Stimulated activated CD8-positive, alpha-beta memory T cell treated with anti-CD3 and anti-CD28 coated beads, Interleukin-12 subunit alpha, Interleukin-12 subunit beta, amount 100 ng/mL, for 24 hours (primary cell): ENCODE data around the gene TMC8.
"Not testable (repeated sequence)": the region's sequence is repeated elsewhere in the genome, so short reads cannot be mapped to it uniquely, and the experiment has no call there.

Experiments
- DNase-seq: peaks from one replicate; pipeline ENCODE4 v3.0.0-alpha.2; 2020; ENCODE audit errors: extremely low read depth

The TMC8 gene

DNA sequence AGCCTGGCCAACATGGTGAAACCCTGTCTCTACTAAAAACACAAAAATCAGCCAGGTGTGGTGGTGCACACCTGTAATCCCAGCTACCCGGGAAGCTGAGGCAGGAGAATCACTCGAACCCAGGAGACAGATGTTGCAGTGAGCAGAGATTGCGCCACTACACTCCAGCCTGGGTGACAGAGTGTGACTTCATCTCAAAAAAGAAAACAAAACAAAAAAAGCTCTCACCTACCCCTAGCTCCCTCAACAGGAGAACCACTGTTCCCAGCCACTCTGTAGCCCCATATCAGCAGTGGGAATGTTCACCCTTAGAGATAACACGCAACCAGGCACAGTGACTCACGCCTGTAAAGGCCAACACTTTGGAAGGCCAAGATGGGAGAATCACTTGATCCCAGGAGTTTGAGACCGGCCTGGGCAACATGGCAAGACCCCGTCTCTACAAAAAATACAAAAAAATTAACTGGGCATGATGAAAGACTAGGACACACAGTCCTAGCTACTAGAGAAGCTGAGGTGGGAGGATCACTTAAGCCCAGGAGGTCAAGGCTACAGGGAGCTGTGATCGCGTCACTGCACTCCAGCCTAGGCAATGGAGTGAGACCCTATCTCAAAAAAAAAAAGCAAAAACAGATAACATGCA is 5.4 kb downstream of the TMC8 start:
- DNase-seq = no peak

DNA sequence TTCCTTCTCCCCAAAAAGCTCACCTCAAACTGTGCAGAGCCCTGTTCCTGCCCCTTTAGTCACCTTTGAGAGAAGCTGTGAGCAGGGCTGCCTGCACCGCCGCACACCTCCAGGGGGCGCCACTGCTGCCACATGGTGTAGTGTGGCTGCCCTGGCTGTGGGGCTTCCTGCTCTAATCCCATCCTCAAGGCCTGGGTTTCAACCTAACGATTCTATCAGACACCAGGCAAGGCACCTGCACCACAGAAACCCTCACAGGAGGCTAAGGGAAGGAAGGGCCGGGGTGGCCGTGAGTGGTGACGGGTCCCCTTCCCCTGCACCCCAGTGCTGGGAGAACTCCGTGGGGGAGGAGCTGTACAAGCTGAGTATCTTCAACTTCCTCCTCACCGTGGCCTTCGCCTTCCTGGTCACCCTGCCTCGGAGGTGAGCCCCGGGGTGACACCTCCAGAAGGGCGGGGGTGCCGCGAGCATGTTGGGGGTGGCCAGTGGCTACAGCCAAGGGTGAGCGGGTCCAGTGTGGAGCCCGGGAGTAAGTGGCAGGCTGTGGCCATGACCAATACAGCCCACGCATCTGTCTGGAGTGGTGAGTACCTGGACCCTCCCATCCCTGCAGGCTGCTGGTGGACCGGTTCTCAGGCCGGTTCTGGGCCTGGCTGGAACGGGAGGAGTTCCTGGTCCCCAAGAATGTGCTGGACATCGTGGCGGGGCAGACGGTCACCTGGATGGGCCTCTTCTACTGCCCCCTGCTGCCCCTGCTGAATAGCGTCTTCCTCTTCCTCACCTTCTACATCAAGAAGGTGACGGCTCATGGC is 7.0 kb downstream of the TMC8 start:
- DNase-seq = no peak

DNA sequence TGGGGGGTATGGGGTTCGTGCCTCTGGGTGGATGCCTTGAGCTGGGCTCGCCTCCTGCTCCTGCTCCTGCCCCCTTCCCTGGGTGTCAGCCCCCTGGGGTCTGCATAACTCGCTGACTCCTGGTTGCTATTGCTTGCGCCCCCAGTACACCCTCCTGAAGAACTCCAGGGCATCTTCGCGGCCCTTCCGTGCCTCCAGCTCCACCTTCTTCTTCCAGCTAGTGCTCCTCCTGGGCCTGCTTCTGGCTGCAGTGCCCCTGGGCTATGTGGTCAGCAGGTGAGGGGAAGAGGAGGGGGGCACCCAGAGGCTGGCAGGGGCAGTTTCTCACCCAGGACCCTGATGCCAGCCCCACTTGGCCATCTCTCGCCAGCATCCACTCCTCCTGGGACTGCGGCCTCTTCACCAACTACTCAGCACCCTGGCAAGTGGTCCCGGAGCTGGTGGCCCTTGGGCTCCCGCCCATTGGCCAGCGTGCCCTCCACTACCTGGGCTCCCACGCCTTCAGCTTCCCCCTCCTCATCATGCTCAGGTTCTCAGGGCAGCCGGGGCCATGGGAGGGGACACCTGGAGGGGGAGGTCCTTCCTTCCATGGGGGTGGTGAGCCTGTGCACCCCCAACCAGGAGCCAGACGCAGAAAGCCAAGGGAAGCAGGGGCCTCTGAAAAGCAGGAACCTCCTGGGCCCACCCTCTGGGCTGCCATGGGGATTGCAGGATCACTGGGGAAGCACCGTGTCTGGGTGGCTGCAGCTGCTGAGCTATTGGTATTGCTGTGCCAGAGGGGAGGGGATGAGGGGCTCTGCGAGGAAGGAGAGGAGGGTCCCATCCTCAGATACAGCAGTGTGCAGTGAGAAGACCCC is 7.9 kb downstream of the TMC8 start:
- no peak for DNase-seq

DNA sequence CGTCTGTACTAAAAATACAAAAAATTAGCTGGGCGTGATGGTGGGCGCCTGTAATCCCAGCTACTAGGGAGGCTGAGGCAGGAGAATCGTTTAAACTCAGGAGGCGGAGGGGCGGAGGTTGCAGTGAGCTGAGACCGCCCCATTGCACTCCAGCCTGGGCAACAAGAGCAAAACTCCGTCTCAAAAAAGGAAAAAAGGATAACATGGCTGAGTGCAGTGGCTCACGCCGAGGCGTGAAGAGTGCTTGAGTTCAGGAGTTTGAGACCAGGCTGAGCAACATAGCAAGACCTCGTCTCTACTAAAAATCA is 9.2 kb downstream of the TMC8 start:
- DNase-seq = not testable (repeated sequence)

DNA sequence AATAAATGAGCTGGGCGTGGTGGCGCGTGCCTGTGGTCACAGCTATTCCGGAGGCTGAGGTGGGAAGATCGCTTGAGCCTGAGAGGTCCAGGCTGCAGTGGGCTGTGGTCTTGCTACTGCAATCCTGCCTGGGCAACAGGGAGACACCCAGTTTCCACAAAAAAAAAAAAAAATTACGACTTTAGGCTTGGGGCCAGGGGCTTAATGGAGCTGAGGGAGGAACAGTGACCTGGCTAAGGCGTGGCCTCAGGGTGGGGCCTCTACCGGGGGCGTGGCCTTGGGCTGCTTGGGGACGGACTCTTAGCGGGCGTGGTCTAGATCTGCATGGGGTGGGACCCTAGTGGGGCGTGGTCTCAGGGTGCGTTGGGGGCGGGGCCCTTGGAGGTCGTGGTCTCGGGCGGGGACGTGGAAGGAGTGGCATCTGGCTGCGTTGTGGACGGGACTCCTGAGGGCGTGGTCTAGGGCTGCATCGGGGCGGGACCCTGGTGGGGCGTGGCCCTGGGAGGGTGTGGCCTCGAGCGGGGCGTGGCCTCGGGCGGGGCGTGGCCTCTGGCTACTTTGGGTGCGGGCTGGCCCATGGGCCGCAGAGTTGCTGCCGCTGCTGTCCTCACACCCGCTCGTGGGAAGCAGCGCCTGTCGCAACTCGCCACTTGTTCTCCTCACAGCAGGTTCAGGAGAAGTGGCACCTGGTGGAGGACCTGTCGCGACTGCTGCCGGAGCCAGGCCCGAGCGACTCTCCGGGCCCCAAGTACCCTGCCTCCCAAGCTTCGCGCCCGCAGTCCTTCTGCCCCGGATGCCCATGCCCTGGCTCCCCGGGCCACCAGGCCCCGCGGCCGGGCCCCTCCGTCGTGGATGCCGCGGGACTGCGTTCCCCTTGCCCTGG is 9.8 kb downstream of the TMC8 start:
- peak; percentile 87 for DNase-seq

DNA sequence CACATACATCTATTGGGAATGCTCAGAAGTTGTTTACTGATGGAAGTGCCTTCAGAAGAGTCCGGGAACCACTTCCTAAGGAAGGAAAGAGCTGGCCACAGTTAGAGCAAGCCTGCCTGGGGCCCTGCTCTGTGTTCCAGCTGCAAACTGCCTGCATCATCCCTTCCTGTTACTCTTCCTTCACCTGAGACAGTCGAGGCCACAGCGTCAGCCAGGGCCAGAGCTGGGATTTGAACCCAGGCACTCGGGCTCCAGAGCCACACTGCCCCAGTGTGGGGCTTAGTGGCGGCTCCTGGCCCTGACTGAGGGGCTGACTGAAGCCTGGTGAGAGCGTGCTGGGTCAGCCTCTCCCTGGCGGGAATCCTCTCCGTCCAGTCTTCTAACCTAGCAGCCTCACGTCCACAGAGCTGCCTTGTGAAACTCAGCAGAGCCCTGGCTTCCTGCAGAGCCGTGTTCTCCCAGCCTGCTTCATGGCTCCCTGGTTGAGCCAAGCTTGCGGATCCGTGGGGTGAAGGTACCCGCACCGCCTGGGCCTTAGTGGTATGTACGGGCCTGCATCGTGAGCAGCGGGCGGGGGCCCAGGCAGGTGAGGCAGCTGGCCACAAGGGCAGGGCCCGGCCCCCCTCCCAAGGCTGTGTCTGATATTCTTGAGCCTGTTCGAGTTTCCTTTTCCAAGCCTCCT is 11.0 kb downstream of the TMC8 start:
- DNase-seq = no peak

DNA sequence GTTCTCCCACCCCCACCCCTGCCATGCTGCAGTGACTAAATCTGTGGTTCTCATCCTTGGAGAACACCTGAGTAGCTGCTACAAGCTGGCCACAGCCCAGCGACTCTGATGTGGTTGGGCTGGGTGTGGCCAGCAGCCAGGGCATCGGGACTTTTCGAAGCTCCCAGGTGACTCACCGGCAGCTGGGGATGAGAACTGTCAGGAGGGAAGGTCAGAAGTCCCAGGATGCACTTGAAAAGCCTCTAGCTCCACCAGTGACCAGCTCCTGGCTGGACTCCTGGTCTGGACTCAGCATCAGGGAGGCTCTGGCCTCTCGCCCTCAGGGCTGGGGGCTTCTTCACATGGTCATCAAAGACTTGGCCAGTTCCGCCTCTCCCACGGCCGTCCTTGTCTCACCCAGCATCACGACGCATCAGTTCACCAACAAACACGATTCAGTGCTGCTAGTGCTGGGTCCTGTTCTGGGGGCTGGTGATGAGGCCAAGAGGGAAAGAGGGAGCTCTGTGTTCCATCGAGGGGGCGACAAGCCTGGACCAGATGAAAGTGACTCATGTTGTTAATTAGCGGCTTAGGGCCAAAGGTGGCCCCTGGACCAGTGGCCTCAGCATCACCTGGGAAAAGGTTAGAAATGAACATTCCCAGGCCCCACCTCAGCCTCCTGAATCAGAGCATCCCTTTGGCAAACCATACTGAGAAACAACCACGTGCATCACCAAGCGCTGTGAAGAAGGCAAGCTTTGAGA is 11.7 kb downstream of the TMC8 start:
- no peak for DNase-seq

DNA sequence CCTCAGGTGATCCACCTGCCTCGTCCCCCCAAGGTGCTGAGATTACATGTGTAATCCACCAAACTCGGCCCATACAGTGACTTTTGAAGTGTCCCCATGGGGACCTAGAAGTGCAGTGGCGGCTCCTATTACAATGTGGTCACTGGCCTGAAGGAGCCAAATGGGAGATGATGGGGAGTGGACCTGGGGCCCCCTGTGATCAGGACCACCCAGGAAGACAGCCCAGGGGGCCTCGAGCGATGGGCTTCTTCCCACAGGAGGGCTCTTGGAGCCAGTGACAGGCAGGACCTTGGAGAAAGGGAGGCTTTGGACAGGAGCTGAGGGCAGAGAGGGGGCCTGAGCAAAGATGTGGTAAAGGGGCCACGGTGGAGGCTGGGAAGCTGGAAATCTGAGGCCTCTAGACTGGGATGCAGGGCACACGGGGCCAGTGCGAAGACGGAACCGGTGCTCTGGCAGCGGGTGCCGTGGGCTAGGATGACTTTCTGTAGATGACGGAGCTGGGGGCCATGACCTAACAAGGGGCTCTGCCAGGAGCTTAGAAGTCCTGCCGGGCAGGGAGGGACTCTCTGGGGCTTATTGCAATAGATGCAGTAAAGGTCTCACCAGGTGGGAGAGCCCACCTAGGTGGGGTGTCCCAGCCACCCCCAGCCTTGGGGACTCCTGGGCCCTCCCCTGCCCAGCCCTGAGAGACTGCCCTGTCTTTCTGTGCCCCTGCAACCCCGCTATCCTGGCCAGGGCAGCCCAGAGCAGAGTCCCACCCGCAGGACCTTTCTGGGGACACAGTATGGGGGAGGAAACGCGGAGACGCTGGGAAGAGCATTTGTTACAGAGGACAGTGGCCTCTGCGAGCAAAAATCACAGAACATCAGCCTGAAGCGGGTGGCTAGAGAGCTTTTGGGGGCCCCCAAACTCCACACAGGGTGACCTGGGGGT is 12.9 kb downstream of the TMC8 start:
- DNase-seq = no peak

DNA sequence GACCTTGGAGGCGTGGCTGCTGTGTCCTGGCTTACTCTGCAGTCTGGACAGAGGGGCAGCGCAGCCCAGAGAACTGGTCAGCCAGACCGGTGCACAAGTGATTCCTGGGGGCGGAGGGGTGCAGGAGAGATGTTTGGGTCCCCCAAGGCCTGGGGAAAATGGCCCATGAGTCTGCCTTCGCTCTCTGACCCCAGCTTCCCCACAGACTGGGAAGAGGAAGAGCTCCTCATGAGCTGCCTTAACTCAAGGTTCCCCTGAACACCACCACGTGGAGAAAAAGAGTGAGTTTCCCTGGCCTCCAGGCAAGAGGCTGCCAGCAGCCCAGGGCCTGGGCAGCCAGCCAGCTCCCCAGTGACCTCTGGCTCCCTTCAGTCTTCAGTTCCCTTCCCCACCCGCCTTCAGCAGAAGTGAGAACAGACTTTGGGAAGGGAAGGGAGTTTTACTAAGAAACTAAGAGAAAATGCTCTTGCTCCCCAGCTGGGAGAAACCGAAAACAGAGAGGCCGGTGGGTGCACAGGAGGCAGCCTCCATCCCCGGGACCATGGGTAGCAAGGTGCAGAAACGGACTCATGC is 13.7 kb downstream of the TMC8 start:
- no peak for DNase-seq

DNA sequence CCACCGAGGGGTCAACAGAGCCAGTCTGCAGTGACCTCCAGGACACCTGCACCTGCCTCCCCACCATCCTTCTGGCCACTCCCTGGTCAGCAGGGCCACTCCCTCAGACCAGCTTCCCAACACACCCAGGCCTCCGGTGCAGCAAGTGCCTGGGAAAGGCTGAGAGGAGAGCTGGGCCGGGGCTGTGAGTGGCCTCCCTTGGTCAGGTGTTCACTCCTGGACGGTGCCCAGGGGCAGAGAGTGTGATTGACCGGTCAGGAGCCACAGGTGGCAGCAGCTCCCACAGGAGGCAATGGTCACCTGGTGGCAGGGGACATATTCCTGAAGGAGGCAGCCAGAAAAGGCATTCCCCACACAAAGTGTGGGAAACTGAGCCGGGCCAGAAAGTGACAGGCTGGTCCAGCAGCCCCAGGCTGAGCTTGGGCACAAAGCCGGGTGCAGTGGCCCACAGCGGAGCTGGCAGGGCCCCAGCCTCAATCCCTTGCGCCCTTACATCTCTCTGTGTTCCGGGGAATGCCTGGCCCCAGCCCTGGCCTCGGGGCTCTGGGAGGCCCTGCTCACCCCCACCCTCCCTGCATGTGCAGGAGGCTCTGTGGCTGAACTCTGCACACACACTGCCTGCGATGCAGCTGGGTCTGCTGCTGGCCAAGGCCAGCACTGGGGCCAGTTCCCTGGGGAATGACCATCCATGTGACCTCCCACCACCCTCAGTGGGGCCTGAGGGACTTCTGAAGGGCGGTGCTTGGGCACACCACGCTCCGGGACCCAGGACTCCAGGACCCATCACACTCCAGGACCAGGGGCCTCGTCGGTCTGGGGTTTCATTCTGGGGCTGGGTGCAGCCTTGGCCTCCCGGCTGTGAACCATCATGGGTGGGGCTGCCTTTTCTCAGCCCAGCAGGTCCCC is 14.4 kb downstream of the TMC8 start:
- DNase-seq = no peak

DNA sequence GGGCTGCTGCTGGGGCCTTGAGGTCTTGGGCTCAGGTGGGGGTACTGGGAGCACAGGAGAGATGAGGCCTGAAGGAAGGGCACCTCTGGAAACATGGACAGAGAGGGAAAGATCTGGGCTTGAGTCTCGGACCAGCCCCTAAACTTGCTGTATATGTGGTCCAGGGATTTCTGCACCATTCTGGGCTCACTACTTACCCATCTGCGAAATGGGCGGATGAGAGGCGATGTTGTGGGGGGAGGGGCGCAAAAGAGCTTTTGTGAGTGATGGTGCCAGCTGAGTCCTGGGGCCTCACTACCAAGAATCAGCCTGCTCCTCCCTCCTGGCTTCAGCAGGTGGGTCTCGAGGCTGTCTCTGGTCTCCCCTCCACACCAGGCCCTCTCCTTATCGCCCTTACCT is 15.9 kb downstream of the TMC8 start:
- no peak for DNase-seq

DNA sequence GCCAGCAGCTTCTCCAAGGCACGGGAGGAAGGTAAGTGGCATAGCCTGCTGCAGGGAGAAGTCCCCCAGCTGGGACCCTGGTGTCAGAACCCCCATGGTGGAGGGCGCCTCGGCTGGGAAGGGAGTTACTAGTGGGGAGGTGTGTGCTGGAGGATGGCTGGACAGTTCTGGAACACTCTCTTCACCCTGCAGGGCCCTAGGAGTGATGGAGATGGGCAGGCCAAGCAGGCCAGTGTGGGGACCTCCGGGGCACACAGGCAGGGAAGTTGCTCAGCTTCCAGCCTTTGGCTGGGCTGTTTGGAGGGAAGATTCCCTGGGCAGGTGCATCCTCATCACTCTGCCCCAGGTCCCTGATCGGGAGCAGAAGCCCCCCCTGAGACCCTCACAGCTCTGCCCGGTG is 16.3 kb downstream of the TMC8 start:
- no peak for DNase-seq

DNA sequence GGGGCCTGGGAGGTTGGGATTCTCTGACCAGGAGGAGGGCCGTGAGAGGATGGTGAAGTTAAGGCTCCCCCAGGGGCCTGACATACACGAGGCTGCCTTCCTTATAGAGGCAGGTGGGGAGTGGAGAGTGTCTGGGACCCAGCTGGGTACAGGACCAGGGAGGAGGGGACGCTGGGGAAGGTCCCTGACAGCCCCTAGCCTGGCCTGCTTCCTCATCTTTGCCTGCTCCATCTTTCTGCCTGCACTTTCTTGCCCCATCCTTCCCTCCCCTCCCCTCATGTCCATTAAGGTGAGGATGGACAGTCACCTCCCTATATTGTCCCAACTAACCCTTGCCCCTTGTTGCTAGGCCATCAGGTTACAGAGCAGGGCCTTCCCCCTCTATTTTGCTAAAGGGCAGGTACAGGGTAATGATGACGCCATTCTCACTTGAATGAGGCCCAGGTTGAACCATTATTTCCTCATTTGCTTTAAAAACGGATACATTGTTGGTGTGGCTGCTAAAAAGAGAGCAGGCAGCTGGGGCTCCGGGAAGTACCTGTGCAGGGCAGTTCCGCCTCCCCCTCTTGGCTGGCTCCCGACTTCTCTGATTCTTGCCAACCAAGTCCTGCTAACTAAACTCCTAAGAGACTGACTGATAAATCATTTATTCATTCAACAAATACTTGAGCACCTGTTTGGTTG is 16.9 kb downstream of the TMC8 start:
- no peak for DNase-seq

DNA sequence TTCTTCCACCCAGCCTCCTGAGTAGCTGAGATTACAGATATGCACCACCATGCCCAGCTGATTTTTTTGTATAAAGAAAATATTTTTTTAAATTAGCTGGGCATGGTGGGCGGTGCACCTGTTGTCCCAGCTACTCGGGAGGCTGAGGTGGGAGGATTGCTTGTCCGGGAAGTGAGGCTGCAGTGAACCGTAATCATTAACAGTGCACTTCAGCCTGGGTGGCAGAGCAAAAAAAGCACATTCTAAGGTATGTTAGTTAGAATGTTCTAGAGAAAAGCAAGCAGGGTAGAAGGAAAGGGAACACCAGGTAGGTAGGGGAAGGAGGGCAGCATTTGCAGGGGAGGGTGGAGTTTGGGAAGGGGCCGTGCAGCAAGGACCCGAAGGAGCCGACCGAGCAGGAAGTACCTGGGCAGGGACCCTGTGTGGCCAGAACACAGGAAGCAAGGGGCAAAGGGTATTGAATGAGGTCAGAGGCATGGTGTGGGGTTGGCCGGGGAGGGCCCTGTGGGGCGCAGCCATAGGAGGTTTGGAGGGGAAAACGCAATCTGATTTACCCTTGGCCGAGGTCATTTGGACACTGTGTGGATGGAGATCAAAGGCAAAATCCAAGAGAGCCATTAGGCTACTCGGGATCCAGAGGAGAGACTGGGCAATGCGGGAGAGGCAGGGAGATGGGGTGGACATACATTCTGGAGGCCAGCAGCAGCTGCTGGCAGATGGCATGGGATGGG is 17.9 kb downstream of the TMC8 start:
- DNase-seq = no peak

DNA sequence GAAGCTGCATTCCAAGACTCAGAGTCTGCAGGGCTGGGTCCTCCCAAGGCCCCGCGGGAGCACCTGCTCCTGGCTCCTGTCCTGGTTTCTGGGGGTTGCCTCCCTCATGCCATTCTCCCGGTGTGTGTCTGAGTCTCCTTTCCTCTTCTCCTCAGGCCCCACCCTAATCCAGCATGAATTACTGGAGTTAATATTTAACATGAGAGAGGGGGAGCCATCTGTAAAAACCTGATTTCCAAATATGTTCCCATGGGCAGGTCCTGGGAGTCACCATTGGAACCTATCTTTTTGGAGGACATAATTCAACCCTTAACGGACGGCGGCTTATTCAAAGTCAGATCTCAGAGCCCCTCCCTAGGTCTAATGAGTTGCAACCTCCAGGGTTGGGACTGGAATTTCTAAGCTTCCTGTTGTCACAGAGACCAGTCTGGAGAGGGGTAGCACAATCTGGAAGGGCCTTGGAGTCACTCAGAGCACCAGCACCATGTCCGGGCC is 21.0 kb downstream of the TMC8 start:
- no peak for DNase-seq
